ENCODE measurements around the gene WDFY3.

The WDFY3 gene, protein sequence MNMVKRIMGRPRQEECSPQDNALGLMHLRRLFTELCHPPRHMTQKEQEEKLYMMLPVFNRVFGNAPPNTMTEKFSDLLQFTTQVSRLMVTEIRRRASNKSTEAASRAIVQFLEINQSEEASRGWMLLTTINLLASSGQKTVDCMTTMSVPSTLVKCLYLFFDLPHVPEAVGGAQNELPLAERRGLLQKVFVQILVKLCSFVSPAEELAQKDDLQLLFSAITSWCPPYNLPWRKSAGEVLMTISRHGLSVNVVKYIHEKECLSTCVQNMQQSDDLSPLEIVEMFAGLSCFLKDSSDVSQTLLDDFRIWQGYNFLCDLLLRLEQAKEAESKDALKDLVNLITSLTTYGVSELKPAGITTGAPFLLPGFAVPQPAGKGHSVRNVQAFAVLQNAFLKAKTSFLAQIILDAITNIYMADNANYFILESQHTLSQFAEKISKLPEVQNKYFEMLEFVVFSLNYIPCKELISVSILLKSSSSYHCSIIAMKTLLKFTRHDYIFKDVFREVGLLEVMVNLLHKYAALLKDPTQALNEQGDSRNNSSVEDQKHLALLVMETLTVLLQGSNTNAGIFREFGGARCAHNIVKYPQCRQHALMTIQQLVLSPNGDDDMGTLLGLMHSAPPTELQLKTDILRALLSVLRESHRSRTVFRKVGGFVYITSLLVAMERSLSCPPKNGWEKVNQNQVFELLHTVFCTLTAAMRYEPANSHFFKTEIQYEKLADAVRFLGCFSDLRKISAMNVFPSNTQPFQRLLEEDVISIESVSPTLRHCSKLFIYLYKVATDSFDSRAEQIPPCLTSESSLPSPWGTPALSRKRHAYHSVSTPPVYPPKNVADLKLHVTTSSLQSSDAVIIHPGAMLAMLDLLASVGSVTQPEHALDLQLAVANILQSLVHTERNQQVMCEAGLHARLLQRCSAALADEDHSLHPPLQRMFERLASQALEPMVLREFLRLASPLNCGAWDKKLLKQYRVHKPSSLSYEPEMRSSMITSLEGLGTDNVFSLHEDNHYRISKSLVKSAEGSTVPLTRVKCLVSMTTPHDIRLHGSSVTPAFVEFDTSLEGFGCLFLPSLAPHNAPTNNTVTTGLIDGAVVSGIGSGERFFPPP (N-terminal part only)

GRCh38 chr4:84966382-84967242, at the start of gene WDFY3:
Gene WDFY3, minus strand, starts transcription at chr4:84966690. Its CDS starts 106,099 bp downstream, at chr4:84860591.
- DNase-seq (ENCODE audit: insufficient read length, low spot score), result peak; percentile 27
- no peak for FAIRE-seq

GRCh38 chr4:85005865-85006377, 39.4 kb upstream of the WDFY3 start:
- DNase-seq (ENCODE audit: insufficient read length, low spot score), result no peak
- FAIRE-seq, result no peak

- no peak for DNase-seq (ENCODE audit: insufficient read length, low spot score)
- no peak for FAIRE-seq
These were observed 33.9 kb upstream of the WDFY3 start for GRCh38 chr4:85000343-85000742.

GRCh38 chr4:84995386-84995785, 28.9 kb upstream of the WDFY3 start:
- FAIRE-seq, result no peak
- DNase-seq (ENCODE audit: insufficient read length, low spot score), result no peak

DNA sequence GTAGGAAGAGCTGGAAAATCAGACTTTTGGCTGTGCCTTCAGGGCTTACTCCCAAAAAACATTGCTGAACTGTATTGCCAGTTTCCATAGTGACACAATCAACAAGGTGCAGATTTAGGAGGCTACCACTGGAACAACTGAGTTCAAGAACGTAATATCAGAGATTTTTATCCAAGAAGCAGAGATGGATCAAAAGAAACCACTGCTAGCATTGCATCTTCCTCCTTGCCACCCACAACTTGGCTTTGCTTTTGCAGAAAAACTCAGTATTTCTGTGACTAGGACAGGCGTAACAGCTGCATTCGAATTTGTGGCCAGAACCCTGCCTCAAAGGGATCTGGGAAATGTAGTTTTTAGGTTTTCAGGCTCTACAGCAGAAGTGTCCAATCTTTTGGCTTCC, 27.8 kb upstream of the WDFY3 start:
- FAIRE-seq, result no peak

GRCh38 chr4:84985952-84986351, 19.5 kb upstream of the WDFY3 start:
- FAIRE-seq (no peak), DNase-seq (ENCODE audit: insufficient read length, low spot score) (no peak)

More for the DNA sequence above, 27.8 kb upstream of the WDFY3 start:
- DNase-seq (ENCODE audit: insufficient read length, low spot score), result no peak

- FAIRE-seq (no peak), DNase-seq (ENCODE audit: insufficient read length, low spot score) (no peak)
These were observed 10.9 kb upstream of the WDFY3 start for GRCh38 chr4:84977396-84977795.

DNA sequence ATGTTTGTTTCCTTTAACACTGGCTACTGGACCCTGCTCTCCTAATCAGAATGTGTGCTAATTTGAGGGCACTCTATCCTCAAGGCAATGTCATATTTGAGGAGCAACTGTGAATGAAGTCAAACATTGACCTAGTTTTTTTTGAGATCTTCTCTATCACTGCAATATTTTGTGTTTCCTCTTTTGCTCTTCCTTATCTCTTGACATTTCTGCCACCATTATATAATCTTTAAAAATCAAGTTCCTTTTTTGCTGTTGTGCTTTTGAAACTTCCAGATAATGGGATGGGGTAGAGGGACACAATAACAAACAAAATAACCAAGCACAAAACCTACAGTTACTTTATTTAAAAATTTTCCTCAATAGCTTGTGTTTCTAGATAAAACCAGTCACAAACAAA, 7.4 kb upstream of the WDFY3 start:
- no peak for DNase-seq (ENCODE audit: insufficient read length, low spot score)
- FAIRE-seq, result no peak

DNA sequence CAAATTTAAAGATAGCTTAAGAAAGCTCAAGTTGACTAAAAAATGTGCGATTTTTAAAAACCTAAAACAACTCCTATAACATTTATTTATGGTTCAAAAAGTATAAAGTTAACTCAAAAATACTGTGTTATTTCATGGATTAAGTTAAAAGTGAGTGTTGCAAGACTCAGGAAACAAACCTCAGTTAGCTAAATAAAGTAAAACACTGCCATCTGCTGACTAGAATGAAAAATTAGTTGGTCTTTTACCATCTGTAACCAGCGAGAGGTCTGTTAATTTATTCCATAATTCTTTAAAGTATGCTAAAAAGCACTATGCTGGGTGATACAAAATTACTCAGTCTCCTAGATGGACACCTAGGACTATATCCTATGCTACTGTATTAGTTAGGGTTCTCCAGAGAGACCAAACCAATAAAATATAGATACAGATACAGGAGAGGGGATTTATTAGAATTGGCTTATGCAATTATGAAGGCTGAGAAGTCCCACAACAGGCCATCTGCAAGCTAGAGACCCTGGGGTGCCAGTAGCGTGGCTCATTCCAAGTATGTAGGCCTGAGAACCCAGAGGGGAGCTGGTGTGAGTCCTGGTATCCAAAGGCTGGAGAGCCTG, 4.9 kb upstream of the WDFY3 start:
- FAIRE-seq (no peak), DNase-seq (ENCODE audit: insufficient read length, low spot score) (no peak)

DNA sequence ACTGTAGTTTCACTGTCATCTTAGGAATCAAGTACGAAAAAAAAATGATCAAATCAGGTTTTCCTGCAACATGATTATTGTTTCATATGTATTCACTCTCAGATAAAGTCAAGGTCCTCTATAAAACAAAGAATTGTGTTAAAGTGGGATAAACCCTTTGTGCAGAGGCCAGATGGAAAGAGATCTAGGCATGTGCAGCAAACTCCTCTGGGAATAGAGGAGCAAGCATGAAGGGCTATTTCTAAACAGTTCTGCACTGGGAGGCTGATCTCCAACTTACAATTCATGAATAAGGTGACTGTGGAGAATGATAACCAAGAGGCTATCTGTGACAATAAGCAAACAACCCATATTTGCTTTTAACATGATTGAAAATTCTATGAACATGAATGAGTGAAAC, 2.4 kb upstream of the WDFY3 start:
- FAIRE-seq, result no peak

GRCh38 chr4:84967243-84967690, 777 bp upstream of the WDFY3 start:
- no peak for DNase-seq (ENCODE audit: insufficient read length, low spot score)
- FAIRE-seq, result no peak

More for the DNA sequence above, 2.4 kb upstream of the WDFY3 start:
- DNase-seq (ENCODE audit: insufficient read length, low spot score), result no peak

- FAIRE-seq (no peak), DNase-seq (ENCODE audit: insufficient read length, low spot score) (no peak)
These were observed 723 bp downstream of the WDFY3 start for GRCh38 chr4:84965553-84966381.

GRCh38 chr4:84964995-84965552, 1.4 kb downstream of the WDFY3 start:
- FAIRE-seq, result no peak
- no peak for DNase-seq (ENCODE audit: insufficient read length, low spot score)

GRCh38 chr4:84962102-84962501, 4.4 kb downstream of the WDFY3 start:
- no peak for DNase-seq (ENCODE audit: insufficient read length, low spot score)
- no peak for FAIRE-seq

DNA sequence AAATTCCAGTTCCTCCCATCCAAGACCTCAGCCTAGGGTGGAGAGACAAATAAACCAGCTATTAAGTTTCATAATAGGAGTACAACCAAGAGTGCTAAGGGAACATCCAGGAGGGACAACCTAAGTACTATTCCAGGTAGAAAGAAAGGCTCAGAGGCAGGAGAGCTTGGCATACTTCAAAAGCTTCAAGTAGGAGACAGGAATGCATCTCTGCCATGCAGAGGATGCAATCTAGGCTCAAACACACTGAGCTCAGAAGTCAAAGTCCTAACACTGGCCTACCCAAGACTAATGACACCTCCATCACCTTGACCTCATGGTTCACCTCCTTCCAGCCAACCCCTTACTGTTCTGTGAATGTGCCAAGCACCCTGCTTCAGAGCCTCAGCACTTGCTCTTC, 8.1 kb downstream of the WDFY3 start:
- FAIRE-seq (no peak), DNase-seq (ENCODE audit: insufficient read length, low spot score) (no peak)

- DNase-seq (ENCODE audit: insufficient read length, low spot score), result no peak
- no peak for FAIRE-seq
These were observed 8.7 kb downstream of the WDFY3 start for GRCh38 chr4:84957514-84958420.

DNA sequence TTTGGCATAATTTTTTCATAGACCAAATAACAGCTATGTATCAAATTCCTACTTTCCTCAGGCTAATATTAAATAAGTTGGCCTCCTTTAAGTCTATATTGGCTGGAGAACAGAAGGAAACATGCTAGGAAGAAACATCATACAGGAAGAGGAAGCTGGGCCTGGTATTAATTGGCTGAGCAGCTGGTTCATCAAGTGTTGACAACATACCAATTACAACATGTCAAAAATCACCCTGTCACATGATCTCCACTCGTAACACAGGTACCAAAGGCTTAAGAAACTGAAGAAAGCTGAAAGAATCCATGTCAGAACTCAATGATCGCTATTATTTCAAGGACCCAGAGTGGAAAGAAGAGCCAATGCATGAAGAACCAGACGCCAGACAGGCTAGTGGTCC, 10.5 kb downstream of the WDFY3 start:
- FAIRE-seq (no peak), DNase-seq (ENCODE audit: insufficient read length, low spot score) (no peak)

All from GM19239 (cell line).